ENCODE results near the gene PRR12. TPM values are rescaled to one million over a fixed set of nuclear protein-coding genes. Genes with fewer than 3 reads are reported as not detected.

The PRR12 gene
- total RNA-seq, 1 experiment from 2014 or later = 40.4 TPM

GRCh38 chr19:49665351-49666119, 74.6 kb downstream of the PRR12 start, which contains the start of the genes BCL2L12 and IRF3:
Gene BCL2L12 (plus strand): TSS chr19:49665933. CDS start chr19:49666693, 760 bp downstream.
Gene IRF3 (minus strand): TSS chr19:49665857. CDS start chr19:49664838, 1,019 bp downstream.
- DNase-seq = peak; percentile 92 to 95
- intact Hi-C loops (cut with micrococcal nuclease; ENCODE audit: unreplicated experiment) = loop anchor here (2.0 kb wide), 1 partner anchor 73 kb away; no protein-coding TSS in a partner anchor
- Histone ChIP-seq H3K9me2 (ENCODE audit: insufficient read depth) (no peaks in the 10 kb centered on the region), H3K79me2 (ENCODE audit: low read depth) (peaks cover 44% of the 10 kb centered on the region), H3K4me2 (peak within 1 kb of the TSS; percentile 99), H3K27me3 (ENCODE audit: insufficient read depth, low read depth) (no peaks in the 10 kb centered on the region), H3K27ac (peak within 1 kb of the TSS; percentile 67), H3K4me1 (replicated peaks; ENCODE audit: insufficient read depth) (peaks cover 21% of the 10 kb centered on the region), H3K9me3 (ENCODE audit: insufficient read depth, low read depth) (no peaks in the 10 kb centered on the region), H3K4me3 (peak within 1 kb of the TSS; percentile 95), H2AFZ (peak within 1 kb of the TSS; percentile 90), H3F3A (ENCODE audit: insufficient read depth, low read depth) (peaks cover 43% of the 10 kb centered on the region), H4K20me1 (ENCODE audit: insufficient read depth) (peaks cover 21% of the 10 kb centered on the region), H3K36me3 (ENCODE audit: low read depth) (peaks cover 12% of the 10 kb centered on the region)
- CTCF ChIA-PET = no interaction called here
- POLR2A ChIA-PET (ENCODE audit: unreplicated experiment) = interaction anchor here (0.5 to 1.9 kb wide), 7 partner anchors 10 to 568 kb away, joined by 3 to 25 read pairs (median 6); partner anchors contain the start of genes RRAS and SCAF1
- BruUV-seq (replicated peaks) = TSS peak; percentile 54
- TF ChIP-seq CTCF (conservative IDR thresholded peaks at IDR 0.05) = no peak
- TF ChIP-seq EZH2 (IDR thresholded peaks at IDR 0.05; ENCODE audit: low read depth) = no peak

GRCh38 chr19:49666120-49666444, 75.1 kb downstream of the PRR12 start:
- Histone ChIP-seq H3K4me2 (peak overlapping the region; percentile 99), H2AFZ (peak overlapping the region; percentile 90), H3K9me3 (ENCODE audit: insufficient read depth, low read depth) (no peaks in the 10 kb centered on the region), H3K4me1 (replicated peaks; ENCODE audit: insufficient read depth) (peaks cover 21% of the 10 kb centered on the region), H3K27ac (no peak overlapping the region), H3K79me2 (ENCODE audit: low read depth) (peaks cover 44% of the 10 kb centered on the region), H4K20me1 (ENCODE audit: insufficient read depth) (peaks cover 17% of the 10 kb centered on the region), H3K36me3 (ENCODE audit: low read depth) (peaks cover 10% of the 10 kb centered on the region), H3F3A (ENCODE audit: insufficient read depth, low read depth) (peaks cover 37% of the 10 kb centered on the region), H3K27me3 (ENCODE audit: insufficient read depth, low read depth) (no peaks in the 10 kb centered on the region), H3K9me2 (ENCODE audit: insufficient read depth) (no peaks in the 10 kb centered on the region), H3K4me3 (peak overlapping the region; percentile 95)
- intact Hi-C loops (cut with micrococcal nuclease; ENCODE audit: unreplicated experiment) = no loop called here
- BruUV-seq (replicated peaks) = TSS peak; percentile 55
- ChIA-PET POLR2A (ENCODE audit: unreplicated experiment) (interaction anchor here (0.5 to 0.6 kb wide), 3 partner anchors 24 to 213 kb away, joined by 3 to 6 read pairs (median 4); partner anchors contain the start of gene SCAF1), CTCF (no interaction called here)
- DNase-seq = no peak
- TF ChIP-seq CTCF (conservative IDR thresholded peaks at IDR 0.05) = no peak
- TF ChIP-seq EZH2 (IDR thresholded peaks at IDR 0.05; ENCODE audit: low read depth) = no peak

GRCh38 chr19:49667473-49667872, 76.5 kb downstream of the PRR12 start:
- peaks cover 31% of the 10 kb centered on the region for H3F3A ChIP-seq (ENCODE audit: insufficient read depth, low read depth)
- intact Hi-C loops (cut with micrococcal nuclease; ENCODE audit: unreplicated experiment) = no loop called here
- CTCF ChIA-PET = no interaction called here
- peak overlapping the region; percentile 95; the same call in 1 of the 2 replicates for H3K4me3 ChIP-seq
- no peak overlapping the region for H3K27ac ChIP-seq
- TF ChIP-seq EZH2 (IDR thresholded peaks at IDR 0.05; ENCODE audit: low read depth) (no peak), CTCF (conservative IDR thresholded peaks at IDR 0.05) (no peak)
- no peaks in the 10 kb centered on the region for H3K27me3 ChIP-seq (ENCODE audit: insufficient read depth, low read depth)
- peaks cover 11% of the 10 kb centered on the region for H4K20me1 ChIP-seq (ENCODE audit: insufficient read depth)
- H3K4me2 ChIP-seq = peak overlapping the region; percentile 99
- BruUV-seq (replicated peaks) = no TSS peak
- H3K4me1 ChIP-seq (replicated peaks; ENCODE audit: insufficient read depth) = peaks cover 21% of the 10 kb centered on the region
- H3K9me2 ChIP-seq (ENCODE audit: insufficient read depth) = no peaks in the 10 kb centered on the region
- POLR2A ChIA-PET (ENCODE audit: unreplicated experiment) = interaction anchor here (0.5 to 0.6 kb wide), 2 partner anchors 73 to 158 kb away, joined by 3 to 9 read pairs; no protein-coding TSS in a partner anchor
- DNase-seq = no peak
- peaks cover 42% of the 10 kb centered on the region for H3K79me2 ChIP-seq (ENCODE audit: low read depth)
- no peak overlapping the region for H2AFZ ChIP-seq
- H3K36me3 ChIP-seq (ENCODE audit: low read depth) = peaks cover 2% of the 10 kb centered on the region; the same call in 1 of the 2 replicates
- H3K9me3 ChIP-seq (ENCODE audit: insufficient read depth, low read depth) = no peaks in the 10 kb centered on the region

Data from PC-9 (cell line).